GM12878 (cell line): Measurements from ENCODE around the gene PSMG3. TPM values are rescaled to one million over a fixed set of nuclear protein-coding genes. Genes with fewer than 3 reads are reported as not detected.

Source experiments
- ATF7 ChIP-seq: fragments of 450-650 bp; IDR thresholded peaks from 2 replicates; pipeline ENCODE4 v1.6.1; 2016; ENCODE audit warnings: low read depth, mild to moderate bottlenecking
- ESRRA ChIP-seq: IDR thresholded peaks from 2 replicates; pipeline ENCODE4 v1.6.1; 2012; ENCODE audit warnings: mild to moderate bottlenecking, low read length, improper control_type of control experiment
- NFYA ChIP-seq: IDR thresholded peaks from 2 replicates; pipeline ENCODE4 v1.6.1; 2011; ENCODE audit warnings: low read depth, mild to moderate bottlenecking, low read length, improper control_type of control experiment, borderline replicate concordance
- RFX5 ChIP-seq: IDR thresholded peaks from 2 replicates; pipeline ENCODE4 v1.6.1; 2011; ENCODE audit warnings: low read depth, low read length, improper control_type of control experiment
- TAF1 ChIP-seq: IDR thresholded peaks from 2 replicates; pipeline ENCODE4 v1.6.1; 2011; ENCODE audit warnings: mild to moderate bottlenecking, low read depth, low read length, borderline replicate concordance
- polyA plus RNA-seq, 11 experiments: library from polyadenylated mRNA; depleted of rRNA in 4 of 11; unstranded in 6 of 11; stranded (reverse) in 5 of 11; fragments of >200 nt; fragmentation: Nextera tagmentation in 4 of 11; fragmentation: Illumina TruSeq in 1 of 11; extraction: Ambion mirVana in 4 of 11; extraction: Trizol in 1 of 11; gene quantifications; 1 replicate in 1 of 11; 2 replicates in 10 of 11; pipeline versions ENCODE4 v1.2.1 to v1.2.3, GENCODE V29; 2011 to 2016; ENCODE audit warnings: inconsistent platforms in 2 of 11, missing spikeins in 2 of 11, low read depth in 1 of 11
- total RNA-seq, 4 experiments: library from RNA; depleted of rRNA in 3 of 4; stranded (reverse); fragments of >200 nt in 3 of 4; fragmentation: Illumina TruSeq in 1 of 4; extraction: Trizol in 1 of 4; gene quantifications; 2 replicates each; pipeline versions ENCODE4 v1.2.1 to v1.2.3, GENCODE V29; 2013 to 2021
- TF ChIP-seq, protein P1 (sequence below): IDR thresholded peaks from 2 replicates; pipeline ENCODE4 v1.6.1; 2012; ENCODE audit warnings: improper control_type of control experiment, low read depth, low read length; ENCODE audit not compliant: insufficient replicate concordance

PSMG3 gene
- total and polyA plus RNA-seq, 10 of the 15 experiments (the other 5 are each of a cell fraction or from before 2014, with no cell fraction given): 23.9 to 115 (median 60.6) TPM

DNA sequence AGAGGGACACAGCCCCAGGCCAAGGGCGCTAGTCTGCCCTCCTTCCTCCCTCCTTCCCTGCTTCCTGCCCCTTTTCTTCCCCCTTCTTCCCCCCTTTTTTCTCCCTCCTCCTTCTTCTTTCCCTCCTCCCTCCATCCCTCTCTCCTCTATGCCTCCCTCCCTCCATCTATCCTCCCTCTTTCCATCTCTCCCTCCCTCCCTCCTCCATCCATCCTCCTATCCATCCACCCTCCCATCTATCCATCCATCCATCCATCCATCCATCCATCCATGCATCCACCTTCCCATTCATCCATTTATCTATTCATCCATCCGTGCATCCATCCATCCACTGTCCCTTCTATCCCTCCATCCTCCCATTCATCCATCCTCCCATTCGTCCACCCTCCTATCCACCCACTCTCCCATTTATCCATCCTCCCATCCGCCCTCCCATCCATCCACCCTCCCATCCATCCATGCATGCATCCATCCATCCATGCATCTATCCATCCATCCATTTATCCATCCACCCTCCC lies 24.1 kb upstream of the PSMG3 start (continued):
- TF ChIP-seq NFYA (no peak), ESRRA (no peak), ATF7 (no peak), RFX5 (no peak), TAF1 (no peak)
- TF ChIP-seq, protein P1, sequence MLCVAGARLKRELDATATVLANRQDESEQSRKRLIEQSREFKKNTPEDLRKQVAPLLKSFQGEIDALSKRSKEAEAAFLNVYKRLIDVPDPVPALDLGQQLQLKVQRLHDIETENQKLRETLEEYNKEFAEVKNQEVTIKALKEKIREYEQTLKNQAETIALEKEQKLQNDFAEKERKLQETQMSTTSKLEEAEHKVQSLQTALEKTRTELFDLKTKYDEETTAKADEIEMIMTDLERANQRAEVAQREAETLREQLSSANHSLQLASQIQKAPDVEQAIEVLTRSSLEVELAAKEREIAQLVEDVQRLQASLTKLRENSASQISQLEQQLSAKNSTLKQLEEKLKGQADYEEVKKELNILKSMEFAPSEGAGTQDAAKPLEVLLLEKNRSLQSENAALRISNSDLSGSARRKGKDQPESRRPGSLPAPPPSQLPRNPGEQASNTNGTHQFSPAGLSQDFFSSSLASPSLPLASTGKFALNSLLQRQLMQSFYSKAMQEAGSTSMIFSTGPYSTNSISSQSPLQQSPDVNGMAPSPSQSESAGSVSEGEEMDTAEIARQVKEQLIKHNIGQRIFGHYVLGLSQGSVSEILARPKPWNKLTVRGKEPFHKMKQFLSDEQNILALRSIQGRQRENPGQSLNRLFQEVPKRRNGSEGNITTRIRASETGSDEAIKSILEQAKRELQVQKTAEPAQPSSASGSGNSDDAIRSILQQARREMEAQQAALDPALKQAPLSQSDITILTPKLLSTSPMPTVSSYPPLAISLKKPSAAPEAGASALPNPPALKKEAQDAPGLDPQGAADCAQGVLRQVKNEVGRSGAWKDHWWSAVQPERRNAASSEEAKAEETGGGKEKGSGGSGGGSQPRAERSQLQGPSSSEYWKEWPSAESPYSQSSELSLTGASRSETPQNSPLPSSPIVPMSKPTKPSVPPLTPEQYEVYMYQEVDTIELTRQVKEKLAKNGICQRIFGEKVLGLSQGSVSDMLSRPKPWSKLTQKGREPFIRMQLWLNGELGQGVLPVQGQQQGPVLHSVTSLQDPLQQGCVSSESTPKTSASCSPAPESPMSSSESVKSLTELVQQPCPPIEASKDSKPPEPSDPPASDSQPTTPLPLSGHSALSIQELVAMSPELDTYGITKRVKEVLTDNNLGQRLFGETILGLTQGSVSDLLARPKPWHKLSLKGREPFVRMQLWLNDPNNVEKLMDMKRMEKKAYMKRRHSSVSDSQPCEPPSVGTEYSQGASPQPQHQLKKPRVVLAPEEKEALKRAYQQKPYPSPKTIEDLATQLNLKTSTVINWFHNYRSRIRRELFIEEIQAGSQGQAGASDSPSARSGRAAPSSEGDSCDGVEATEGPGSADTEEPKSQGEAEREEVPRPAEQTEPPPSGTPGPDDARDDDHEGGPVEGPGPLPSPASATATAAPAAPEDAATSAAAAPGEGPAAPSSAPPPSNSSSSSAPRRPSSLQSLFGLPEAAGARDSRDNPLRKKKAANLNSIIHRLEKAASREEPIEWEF: no peak
